Left colon (tissue), 2 donors: ENCODE measurements around the gene ARFGEF3. TPM values are rescaled to one million over a fixed set of nuclear protein-coding genes. Genes with fewer than 3 reads are reported as not detected.
A peak's percentile ranks its signal among the peaks of the same experiment; 100 is the strongest.
"Not testable (repeated sequence)": the region's sequence is repeated elsewhere in the genome, so short reads cannot be mapped to it uniquely, and the experiment has no call there.

Source experiments
- ATAC-seq: fragments of 200-7000 bp; cut with Tn5 transposase; one replicate; pipeline ENCODE4 v1.9.1; 2020; ENCODE audit warnings: mild to moderate bottlenecking, moderate library complexity
- DNase-seq, 2 donors: peaks; one replicate each; pipeline ENCODE4 v3.0.0-alpha.2; 2020
- intact Hi-C, 2 donors: fragments of 100-400 bp; cut with DNase I in 1 of 2; cut with micrococcal nuclease in 1 of 2; formaldehyde crosslinking; loops; one replicate each; pipeline versions ENCODE4 v1.11.2 to v1.14.0; 2022; cut with DNase I, micrococcal nuclease
- total RNA-seq, 2 donors: library from RNA; stranded (reverse); fragmentation: NEBNext Ultra II Directional; extraction: Animal tissue kit (Norgen Biotek cat#: 25700); gene quantifications; one replicate each; pipeline ENCODE4 v1.2.1, GENCODE V29; 2021
- donor health status: DM: no; HTN: no; CAD: no.
- donor health status: DM: yes; HTN: yes; CAD: no.

The ARFGEF3 gene
- total RNA-seq, 2 donors from 2014 or later = 19.1 to 24.8 TPM

GRCh38 chr6:138204792-138205384 lies 43.1 kb downstream of the ARFGEF3 start:
- DNase-seq (no peak), ATAC-seq (no peak)
- intact Hi-C loops = no loop called here

DNA sequence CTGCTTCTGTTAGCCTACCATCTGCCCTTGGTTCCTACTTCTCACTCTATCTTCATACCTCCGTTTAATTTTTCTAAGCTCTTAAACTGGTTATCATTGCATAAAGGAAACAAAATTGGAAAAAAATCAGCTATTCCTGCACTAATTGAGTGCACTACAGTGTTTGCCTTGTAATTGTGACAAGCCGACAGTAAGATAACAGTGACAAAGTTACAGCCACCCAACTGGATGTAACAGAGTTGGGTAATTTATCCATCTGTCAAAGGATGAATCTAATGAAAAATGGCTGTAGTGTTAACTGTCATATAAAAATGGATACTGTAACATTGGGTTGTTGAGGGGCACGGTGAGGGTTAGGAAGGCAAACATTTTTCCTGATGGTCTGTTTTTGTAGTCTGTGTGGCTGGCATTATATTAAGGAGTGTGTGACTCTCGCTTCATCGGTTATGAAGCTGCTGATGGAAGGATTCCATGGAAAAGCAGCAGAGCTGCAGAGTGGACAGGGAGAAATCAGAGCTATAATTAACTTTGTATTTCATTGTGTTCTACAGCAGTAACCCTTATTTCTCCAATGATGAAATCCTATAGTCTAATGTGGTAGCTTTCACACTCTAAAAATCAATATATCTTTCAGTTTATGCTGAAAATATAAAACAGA lies 43.8 kb downstream of the ARFGEF3 start:
- intact Hi-C loops = no loop called here
- ATAC-seq = no peak
- DNase-seq = no peak

GRCh38 chr6:138206862-138207261 lies 45.1 kb downstream of the ARFGEF3 start:
- intact Hi-C loops = no loop called here
- ATAC-seq (no peak), DNase-seq (no peak)

DNA sequence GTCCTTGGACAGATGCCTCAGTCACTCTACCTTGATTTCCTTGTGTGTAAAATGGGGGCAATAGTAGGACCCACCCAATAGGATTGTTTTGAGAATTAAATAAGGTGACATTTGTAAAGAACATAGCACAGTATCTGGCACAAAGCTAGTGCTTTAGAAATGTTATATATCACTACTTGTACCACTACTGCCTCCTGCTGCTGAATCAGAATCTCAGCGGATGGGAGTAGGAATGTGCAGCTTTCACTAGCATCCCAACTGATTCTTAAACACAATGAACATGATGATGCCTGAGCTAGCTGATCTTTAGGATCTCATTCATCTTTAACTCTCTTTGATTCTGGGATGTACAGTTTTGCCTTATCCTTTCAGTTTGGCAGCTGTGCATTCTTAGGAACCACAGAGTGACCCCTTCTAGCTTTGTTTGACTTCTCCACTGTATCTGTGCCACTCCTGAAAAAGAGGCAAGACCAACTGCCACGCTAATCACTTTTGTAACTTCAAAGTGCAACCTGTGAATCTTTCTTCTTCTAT lies 49.4 kb downstream of the ARFGEF3 start:
- no peak for DNase-seq
- ATAC-seq = peak; percentile 65
- intact Hi-C loops = no loop called here

DNA sequence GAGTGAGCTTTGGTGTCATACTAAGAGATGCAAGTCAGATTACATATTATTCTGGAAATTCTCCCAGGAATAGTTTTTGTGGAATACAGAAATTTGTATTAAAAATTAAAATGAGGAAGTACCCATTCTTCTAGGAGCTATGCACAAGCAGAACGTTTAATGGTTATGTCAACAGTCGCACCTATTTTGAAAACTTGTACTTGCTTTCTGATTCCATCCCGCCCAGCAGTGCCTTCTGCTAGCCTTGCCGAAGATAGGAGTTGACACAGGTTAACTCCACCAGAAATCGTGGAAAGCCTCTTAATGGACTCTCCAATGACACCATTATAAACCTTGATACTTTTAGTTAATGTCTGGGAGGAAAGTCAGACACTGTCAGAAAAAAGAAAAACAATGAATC lies 49.9 kb downstream of the ARFGEF3 start:
- ATAC-seq (peak; percentile 64), DNase-seq (no peak)
- intact Hi-C loops = no loop called here

DNA sequence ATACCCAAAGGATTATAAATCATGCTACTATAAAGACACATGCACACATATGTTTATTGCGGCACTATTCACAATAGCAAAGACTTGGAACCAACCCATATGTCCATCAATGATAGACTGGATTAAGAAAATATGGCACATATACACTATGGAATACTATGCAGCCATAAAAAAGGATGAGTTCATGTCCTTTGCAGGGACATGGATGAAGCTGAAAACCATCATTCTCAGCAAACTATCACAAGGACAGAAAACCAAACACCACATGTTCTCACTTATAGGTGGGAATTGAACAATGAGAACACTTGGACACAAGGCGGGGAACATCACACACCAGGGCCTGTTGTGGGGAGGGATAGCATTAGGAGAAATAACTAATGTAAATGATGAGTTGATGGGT lies 50.8 kb downstream of the ARFGEF3 start:
- intact Hi-C loops, ATAC-seq: not testable (repeated sequence)

DNA sequence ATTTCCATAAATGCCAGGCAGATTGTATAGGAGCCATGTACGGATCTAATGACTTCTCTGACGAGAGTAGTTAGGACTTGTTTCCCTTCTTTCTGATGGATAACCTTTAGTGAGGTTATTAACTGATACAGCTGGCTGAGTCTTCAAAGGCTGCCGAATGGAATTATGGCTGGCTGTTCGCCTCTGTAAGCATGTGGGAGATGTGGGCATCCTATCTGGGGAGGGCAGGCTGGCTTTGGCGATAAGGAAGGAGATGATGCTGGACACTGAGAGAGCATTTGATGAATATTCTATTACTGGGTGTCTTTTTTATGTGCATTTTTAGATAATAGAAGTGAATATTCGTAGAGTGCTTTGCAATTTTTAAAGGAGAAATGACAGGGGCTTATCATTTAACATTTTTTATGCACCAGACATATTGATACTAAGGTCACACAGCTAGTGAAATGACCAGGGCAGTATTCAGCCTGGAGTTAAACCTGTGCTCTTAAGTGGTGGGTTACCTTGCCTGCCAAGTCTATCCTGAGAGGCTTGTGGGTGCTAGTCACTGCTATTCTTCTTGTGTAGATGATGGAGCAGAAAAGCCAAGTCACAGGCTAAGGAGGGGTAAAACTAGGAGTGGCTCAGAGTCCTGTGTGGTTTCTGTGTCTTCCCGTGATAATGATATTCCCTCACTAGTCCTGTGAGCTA lies 53.5 kb downstream of the ARFGEF3 start:
- intact Hi-C loops = no loop called here
- DNase-seq = peak; percentile 58 to 63
- ATAC-seq = peak; percentile 71

More for the DNA sequence above, 50.8 kb downstream of the ARFGEF3 start:
- DNase-seq = not testable (repeated sequence)

DNA sequence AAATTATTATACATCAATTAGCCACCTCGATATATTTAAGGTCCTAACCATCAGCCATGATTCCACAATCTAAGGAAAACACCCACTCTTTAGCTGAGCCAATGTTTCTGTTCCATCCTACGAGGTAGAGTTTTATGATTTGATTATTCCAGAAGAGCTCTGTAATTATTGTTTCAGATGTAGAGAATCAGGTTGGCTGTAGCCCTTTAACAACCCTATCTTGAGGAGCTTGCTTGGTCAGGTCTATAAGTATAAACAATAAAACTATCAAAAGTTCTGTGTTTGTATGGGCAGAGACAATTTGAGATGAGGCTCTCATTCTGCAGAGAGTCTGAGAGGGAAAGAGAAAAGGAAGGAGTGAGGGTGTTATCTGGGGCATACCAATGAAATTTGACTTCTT lies 56.7 kb downstream of the ARFGEF3 start, which contains the start of gene PBOV1:
PBOV1 (minus strand) TSS at position 43 of the 400 bp plus-strand sequence. CDS start 96 bp downstream, outside the sequence.
- ATAC-seq (peak; percentile 75), DNase-seq (no peak)
- intact Hi-C loops = no loop called here

DNA sequence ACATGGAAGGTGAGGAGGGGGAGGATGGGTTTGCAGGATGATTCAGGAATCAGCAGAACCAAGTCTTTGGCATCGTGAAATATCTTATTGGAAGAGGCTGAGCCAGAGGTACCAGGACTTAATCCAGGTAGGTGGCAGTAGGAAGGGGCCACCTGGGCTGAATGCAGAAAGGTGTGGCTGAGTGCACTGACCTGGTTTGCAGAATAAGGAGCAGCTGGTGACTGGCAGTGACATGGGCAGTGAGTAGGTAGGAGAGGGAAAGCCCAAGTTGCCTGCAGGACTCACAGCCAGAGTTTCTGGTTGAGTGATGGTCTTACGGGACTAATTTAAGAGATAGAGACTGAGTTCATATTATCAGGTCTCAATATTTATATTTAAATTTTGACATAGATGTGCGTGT lies 57.7 kb downstream of the ARFGEF3 start:
- intact Hi-C loops = no loop called here
- peak in 1 of 2 donors; percentile 41 for DNase-seq
- ATAC-seq = peak; percentile 73

GRCh38 chr6:138219901-138220300 lies 58.2 kb downstream of the ARFGEF3 start:
- intact Hi-C loops = no loop called here

DNA sequence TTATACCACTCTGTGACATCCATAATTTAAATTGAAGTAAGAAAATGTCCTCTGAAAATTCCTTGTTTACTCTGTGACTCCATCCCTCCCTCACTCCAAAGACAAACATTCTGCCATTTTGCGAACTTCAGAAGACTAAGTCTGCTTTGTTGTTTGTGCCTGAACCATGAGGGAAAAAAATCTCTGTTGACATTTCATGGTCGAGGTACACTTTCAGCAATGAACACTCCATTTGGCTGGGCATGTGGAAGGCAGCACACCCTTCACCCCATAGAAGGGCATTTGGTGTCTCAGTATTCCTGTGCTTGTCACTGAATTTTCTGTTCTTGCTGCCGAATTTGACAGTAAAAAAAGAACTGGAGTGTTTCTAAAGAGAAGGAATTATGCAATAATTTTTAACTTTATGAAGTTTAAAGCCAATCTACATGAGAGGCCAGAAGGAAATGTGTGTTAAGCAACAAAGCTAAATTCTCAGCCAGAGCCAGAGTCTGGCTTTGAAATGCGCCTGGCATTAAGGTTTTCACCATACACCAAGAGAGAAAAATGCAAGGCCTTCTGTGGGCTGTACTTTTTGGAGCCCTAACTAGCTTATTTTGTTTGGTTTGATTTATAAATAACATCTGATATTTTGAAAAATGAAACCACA lies 61.3 kb downstream of the ARFGEF3 start:
- no peak for DNase-seq
- ATAC-seq = no peak
- intact Hi-C loops = no loop called here

More at GRCh38 chr6:138219901-138220300, 58.2 kb downstream of the ARFGEF3 start:
- DNase-seq (no peak), ATAC-seq (no peak)

DNA sequence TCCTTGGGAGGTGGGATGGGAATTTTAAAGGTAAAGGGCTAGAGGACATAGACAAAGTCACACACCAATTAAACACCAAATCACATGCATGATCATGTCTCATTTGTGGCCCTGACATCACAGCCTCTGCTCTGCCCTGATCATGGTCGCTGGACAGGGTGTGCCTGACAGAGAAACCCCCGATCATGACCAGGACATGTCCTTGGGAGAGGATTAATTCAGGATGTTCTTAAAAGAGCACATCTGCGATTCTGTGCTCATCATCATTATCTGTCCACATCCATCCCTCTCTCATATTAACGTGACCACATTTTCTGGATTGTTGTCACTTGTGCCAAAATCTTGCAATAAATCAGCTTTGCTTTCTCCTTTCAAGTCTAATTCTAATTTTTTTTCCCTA lies 64.2 kb downstream of the ARFGEF3 start:
- intact Hi-C loops = no loop called here
- DNase-seq = no peak

GRCh38 chr6:138226700-138227315 lies 65.1 kb downstream of the ARFGEF3 start:
- intact Hi-C loops = no loop called here
- ATAC-seq = peak; percentile 11
- DNase-seq = peak in 1 of 2 donors; percentile 7

More for the DNA sequence above, 64.2 kb downstream of the ARFGEF3 start:
- no peak for ATAC-seq

GRCh38 chr6:138227316-138227781 lies 65.6 kb downstream of the ARFGEF3 start:
- ATAC-seq (peak; percentile 76), DNase-seq (peak; percentile 54 to 62)
- intact Hi-C loops = no loop called here

GRCh38 chr6:138229072-138229471 lies 67.3 kb downstream of the ARFGEF3 start:
- DNase-seq = no peak
- intact Hi-C loops = no loop called here
- no peak for ATAC-seq

DNA sequence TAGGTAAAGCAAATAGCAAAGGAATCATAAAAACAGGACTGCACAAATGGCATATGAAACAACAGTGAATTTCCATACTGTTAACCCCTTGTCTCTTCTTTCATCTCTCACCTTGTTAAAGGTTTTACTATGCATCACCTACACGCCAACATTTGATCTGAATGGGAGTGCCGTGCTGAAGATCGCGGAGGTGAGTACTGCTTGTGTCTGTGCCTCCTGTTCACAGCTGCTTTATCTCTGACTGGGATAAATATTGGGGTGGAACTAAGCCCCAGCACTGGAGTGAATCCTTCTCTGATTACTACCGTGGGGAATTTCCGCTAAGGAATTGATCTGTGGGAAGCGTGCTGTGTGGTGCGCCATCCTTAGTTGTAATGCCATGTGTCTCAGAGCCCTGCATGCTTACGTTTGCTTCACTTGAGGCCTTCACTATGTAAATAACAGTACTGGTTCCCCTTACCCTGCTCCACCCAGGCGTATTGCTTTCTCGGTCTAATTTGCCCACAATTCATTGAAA lies 68.0 kb downstream of the ARFGEF3 start:
- DNase-seq = no peak
- intact Hi-C loops = no loop called here
- ATAC-seq = no peak

GRCh38 chr6:138230221-138230620 lies 68.5 kb downstream of the ARFGEF3 start:
- DNase-seq (no peak), ATAC-seq (no peak)
- intact Hi-C loops = no loop called here

DNA sequence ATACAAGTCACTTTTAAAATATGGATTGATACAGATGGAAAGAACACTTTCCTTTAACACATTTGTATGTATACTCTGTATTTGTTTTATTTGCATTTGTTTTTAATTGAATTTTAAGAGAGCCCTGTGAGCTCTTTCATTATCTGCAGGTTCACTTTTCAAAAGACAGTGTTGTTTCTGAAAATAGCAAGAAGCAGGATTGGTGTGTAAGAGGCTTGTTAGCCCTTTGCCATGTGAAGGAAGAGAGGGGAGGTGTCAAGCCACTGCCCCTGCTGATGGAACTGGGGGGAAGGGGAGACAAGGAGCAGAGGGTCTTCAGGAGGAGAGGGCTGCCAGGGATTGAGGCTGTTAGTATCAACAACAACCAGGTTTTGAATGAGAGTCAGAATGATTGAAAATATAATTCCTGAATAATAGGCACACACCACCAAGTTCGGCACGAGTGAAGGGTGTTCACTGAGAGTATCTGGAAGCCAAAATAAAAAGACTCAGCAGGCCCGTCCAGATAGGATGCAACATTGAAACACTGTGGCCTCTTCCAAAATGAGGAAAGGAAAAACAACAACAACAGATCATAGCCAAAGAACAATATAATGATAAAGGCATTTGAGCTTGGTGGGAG lies 69.1 kb downstream of the ARFGEF3 start:
- DNase-seq = no peak
- intact Hi-C loops = no loop called here

More for the DNA sequence above, 69.1 kb downstream of the ARFGEF3 start:
- no peak for ATAC-seq
